HCT116 (cell line): ENCODE results near the gene CCDC54. TPM values are rescaled to one million over a fixed set of nuclear protein-coding genes. Genes with fewer than 3 reads are reported as not detected.

Experiments
- ATAC-seq: fragments of 200-7000 bp; cut with Tn5 transposase; 2 replicates; pipeline ENCODE4 v1.9.1; 2020; ENCODE audit warnings: mild to moderate bottlenecking, moderate library complexity
- BruUV-seq: library from RNA; stranded (reverse); fragments of 400-500 nt; replicated peaks from 2 replicates; lab custom pipeline; 2021; lab: Mats Ljungman, UMichigan
- CTCF ChIA-PET: fragments of 300-600 bp; sonication (Branson Sonifier 250); formaldehyde crosslinking; loops from one replicate; lab custom pipeline; 2021; ENCODE audit warnings: antibody characterized with exemption; lab: Charles Lee
- POLR2A ChIA-PET: fragments of 300-600, 350-600 bp; sonication (Branson Sonifier 250); formaldehyde crosslinking; loops from one replicate; lab custom pipeline; 2021; ENCODE audit warnings: antibody characterized with exemption; lab: Charles Lee
- RAD21 ChIA-PET, 2 experiments: fragments of 300-600 bp; sonication (Branson Sonifier 250); formaldehyde crosslinking; loops; one replicate each; lab custom pipeline; 2023; ENCODE audit warnings: low total read pairs in 2 of 2; ENCODE audit not compliant: uncharacterized antibody in 2 of 2, unreplicated experiment in 2 of 2, low non-redundant PET in 1 of 2; lab: Charles Lee
- DNase-seq: peaks from one replicate; pipeline ENCODE4 v3.0.0-alpha.2; 2010; ENCODE audit warnings: low read depth, low spot score
- H2AFZ ChIP-seq: fragments of 200-600 bp; shearing (Covaris generic), sonication (generic); 2 replicates; pipeline ENCODE4 v1.6.1; 2017; ENCODE audit warnings: low read depth, mixed run types, mixed read lengths, antibody characterized with exemption, low read length; ENCODE audit not compliant: poor library complexity, severe bottlenecking
- H3K27ac ChIP-seq: 2 replicates; pipeline ENCODE4 v1.5.1; 2012; ENCODE audit warnings: low read depth, low read length
- H3K27me3 ChIP-seq: fragments of 200-600 bp; sonication (generic); 2 replicates; pipeline ENCODE4 v1.6.1; 2016; ENCODE audit warnings: mixed run types, low read length, mixed read lengths; ENCODE audit not compliant: insufficient read depth
- H3K36me3 ChIP-seq, 2 experiments: fragments of 200-500 bp in 1 of 2; fragments of 200-600 bp in 1 of 2; sonication (Bioruptor generic) in 1 of 2; sonication (generic) in 1 of 2; 2 replicates each; pipeline versions ENCODE4 v1.5.1 to v1.6.1; 2014 to 2016; ENCODE audit warnings: low read length in 2 of 2, inconsistent platforms in 1 of 2, mixed read lengths in 1 of 2, mixed run types in 1 of 2; ENCODE audit not compliant: insufficient read depth in 2 of 2, control insufficient read depth in 1 of 2
- H3K4me1 ChIP-seq, 2 experiments: fragments of 200-600 bp in 1 of 2; sonication (generic) in 1 of 2; 2 replicates each; pipeline versions ENCODE4 v1.5.1 to v1.6.1; 2012 to 2017; ENCODE audit warnings: low read length in 2 of 2, inconsistent platforms in 1 of 2, mild to moderate bottlenecking in 1 of 2, mixed read lengths in 1 of 2, mixed run types in 1 of 2, moderate library complexity in 1 of 2; ENCODE audit not compliant: insufficient read depth in 2 of 2, control insufficient read depth in 1 of 2
- H3K4me2 ChIP-seq: fragments of 200-600 bp; sonication (generic); 2 replicates; pipeline ENCODE4 v1.6.1; 2017; ENCODE audit warnings: mixed run types, low read length, mixed read lengths
- H3K4me3 ChIP-seq, 2 experiments: fragments of 200-600 bp in 1 of 2; sonication (generic) in 1 of 2; replicated peaks in 1 of 2; 2 replicates each; pipeline ENCODE4 v1.5.1; 2011 to 2016; ENCODE audit warnings: low read length in 2 of 2, control low read depth in 1 of 2, low read depth in 1 of 2, mild to moderate bottlenecking in 1 of 2, mixed read lengths in 1 of 2, mixed run types in 1 of 2
- H3K79me2 ChIP-seq: fragments of 200-600 bp; sonication (generic); 2 replicates; pipeline ENCODE4 v1.6.1; 2017; ENCODE audit warnings: mild to moderate bottlenecking, mixed run types, low read length, moderate library complexity, mixed read lengths; ENCODE audit not compliant: insufficient read depth
- H3K9ac ChIP-seq: fragments of 200-600 bp; sonication (generic); 2 replicates; pipeline ENCODE4 v1.6.1; 2016; ENCODE audit warnings: low read length, mixed read lengths
- H3K9me2 ChIP-seq: fragments of 200-600 bp; sonication (generic), shearing (Covaris generic); 2 replicates; pipeline ENCODE4 v1.6.1; 2017; ENCODE audit warnings: mixed run types, mild to moderate bottlenecking, moderate library complexity; ENCODE audit not compliant: insufficient read depth
- H3K9me3 ChIP-seq, 2 experiments: fragments of 200-500 bp in 1 of 2; fragments of 200-600 bp in 1 of 2; sonication (Bioruptor generic) in 1 of 2; sonication (generic) in 1 of 2; 2 replicates each; pipeline ENCODE4 v1.6.1; 2014 to 2017; ENCODE audit warnings: low read length in 2 of 2, mixed read lengths in 2 of 2, inconsistent platforms in 1 of 2, low read depth in 1 of 2, mild to moderate bottlenecking in 1 of 2, mixed run types in 1 of 2, moderate library complexity in 1 of 2; ENCODE audit not compliant: control insufficient read depth in 1 of 2, insufficient read depth in 1 of 2
- H4K20me1 ChIP-seq: fragments of 200-600 bp; sonication (generic), shearing (Covaris generic); 2 replicates; pipeline ENCODE4 v1.6.1; 2017; ENCODE audit warnings: mixed run types, mild to moderate bottlenecking, moderate library complexity; ENCODE audit not compliant: insufficient read depth
- ATF3 ChIP-seq: IDR thresholded peaks from 2 replicates; pipeline ENCODE4 v1.6.1; 2012
- CBX3 ChIP-seq: IDR thresholded peaks from 2 replicates; pipeline ENCODE4 v1.6.1; 2012; ENCODE audit warnings: low read depth
- CEBPB ChIP-seq: IDR thresholded peaks from 2 replicates; pipeline ENCODE4 v1.6.1; 2012; ENCODE audit warnings: low read depth
- ELF1 ChIP-seq: IDR thresholded peaks from 2 replicates; pipeline ENCODE4 v1.6.1; 2012; ENCODE audit warnings: low read depth, borderline replicate concordance
- EZH2phosphoT487 ChIP-seq: fragments of 200-600 bp; IDR thresholded peaks from 2 replicates; pipeline ENCODE4 v1.6.1; 2018; ENCODE audit warnings: antibody characterized with exemption, borderline replicate concordance
- JUND ChIP-seq: IDR thresholded peaks from 2 replicates; pipeline ENCODE4 v1.6.1; 2012
- POLR2AphosphoS5 ChIP-seq: IDR thresholded peaks from 2 replicates; pipeline ENCODE4 v1.6.1; 2011; ENCODE audit warnings: mild to moderate bottlenecking, low read depth, low read length, moderate library complexity
- SRF ChIP-seq: IDR thresholded peaks from 2 replicates; pipeline ENCODE4 v1.6.1; 2012; ENCODE audit warnings: low read depth
- TCF7L2 ChIP-seq: IDR thresholded peaks from 2 replicates; pipeline ENCODE4 v1.7.0; 2011; ENCODE audit warnings: borderline replicate concordance, inconsistent platforms; ENCODE audit not compliant: insufficient read depth, insufficient read length; ENCODE audit errors: extremely low read depth
- YY1 ChIP-seq: IDR thresholded peaks from 2 replicates; pipeline ENCODE4 v1.6.1; 2011; ENCODE audit warnings: low read length, low read depth, moderate library complexity, mild to moderate bottlenecking; ENCODE audit not compliant: insufficient replicate concordance; ENCODE audit errors: extremely low read depth
- ZFX ChIP-seq: fragments of 450-650 bp; IDR thresholded peaks from 2 replicates; pipeline ENCODE4 v1.6.1; 2017
- ZNF274 ChIP-seq: fragments of 200-500 bp; sonication (Bioruptor generic); IDR thresholded peaks from 2 replicates; pipeline ENCODE4 v1.6.1; 2014; ENCODE audit warnings: mild to moderate bottlenecking, low read depth, low read length, inconsistent platforms
- intact Hi-C: fragments of 100-400 bp; cut with micrococcal nuclease; formaldehyde crosslinking; loops from 2 replicates; pipeline ENCODE4 v1.10.0; 2022
- total RNA-seq: library from RNA; stranded (reverse); gene quantifications from one replicate; pipeline ENCODE4 v1.2.1, GENCODE V29; 2021; ENCODE audit not compliant: unreplicated experiment
- TF ChIP-seq, protein P1 (sequence below): IDR thresholded peaks from 2 replicates; pipeline ENCODE4 v1.6.1; 2012; ENCODE audit warnings: low read depth
- TF ChIP-seq, protein P2 (sequence below): IDR thresholded peaks from 2 replicates; pipeline ENCODE4 v1.6.1; 2011; ENCODE audit warnings: mild to moderate bottlenecking, low read length, moderate library complexity; ENCODE audit not compliant: insufficient replicate concordance; ENCODE audit errors: extremely low read depth
- TF ChIP-seq, protein P3 (sequence below), 3 experiments: fragments of 200-600 bp in 1 of 3; sonication (generic) in 1 of 3; IDR thresholded peaks in 2 of 3; conservative IDR thresholded peaks in 1 of 3; 2 replicates each; pipeline ENCODE4 v1.5.1; 2012 to 2017; ENCODE audit warnings: low read depth in 2 of 3, low read length in 2 of 3, antibody characterized with exemption in 1 of 3, borderline replicate concordance in 1 of 3, control low read depth in 1 of 3, mild to moderate bottlenecking in 1 of 3, mixed read lengths in 1 of 3, mixed run types in 1 of 3, moderate library complexity in 1 of 3; ENCODE audit not compliant: insufficient read depth in 1 of 3

Gene CCDC54
- total RNA-seq, 1 experiment from 2014 or later = not detected

DNA sequence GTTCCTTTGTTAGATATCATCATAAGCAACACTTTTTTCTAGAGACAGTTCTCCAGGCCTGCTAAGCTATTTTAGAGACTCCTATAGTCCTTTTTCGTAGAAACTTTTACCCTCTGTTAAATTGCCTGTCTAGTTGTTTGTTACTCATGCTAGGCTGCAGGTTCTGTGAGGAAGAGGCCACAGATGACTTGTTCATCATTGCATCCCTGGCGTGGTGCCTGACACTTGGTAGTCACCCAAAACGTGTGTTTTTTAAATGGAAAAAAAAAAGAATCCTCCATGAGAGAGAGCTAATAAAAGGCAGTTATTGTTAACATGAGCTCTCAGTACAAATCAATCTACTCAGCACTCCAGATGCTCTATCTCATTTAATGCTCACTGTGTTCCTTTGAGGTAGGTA, 35.1 kb downstream of the CCDC54 start:
- RAD21 ChIA-PET = no interaction called here
- TF ChIP-seq, protein P1, sequence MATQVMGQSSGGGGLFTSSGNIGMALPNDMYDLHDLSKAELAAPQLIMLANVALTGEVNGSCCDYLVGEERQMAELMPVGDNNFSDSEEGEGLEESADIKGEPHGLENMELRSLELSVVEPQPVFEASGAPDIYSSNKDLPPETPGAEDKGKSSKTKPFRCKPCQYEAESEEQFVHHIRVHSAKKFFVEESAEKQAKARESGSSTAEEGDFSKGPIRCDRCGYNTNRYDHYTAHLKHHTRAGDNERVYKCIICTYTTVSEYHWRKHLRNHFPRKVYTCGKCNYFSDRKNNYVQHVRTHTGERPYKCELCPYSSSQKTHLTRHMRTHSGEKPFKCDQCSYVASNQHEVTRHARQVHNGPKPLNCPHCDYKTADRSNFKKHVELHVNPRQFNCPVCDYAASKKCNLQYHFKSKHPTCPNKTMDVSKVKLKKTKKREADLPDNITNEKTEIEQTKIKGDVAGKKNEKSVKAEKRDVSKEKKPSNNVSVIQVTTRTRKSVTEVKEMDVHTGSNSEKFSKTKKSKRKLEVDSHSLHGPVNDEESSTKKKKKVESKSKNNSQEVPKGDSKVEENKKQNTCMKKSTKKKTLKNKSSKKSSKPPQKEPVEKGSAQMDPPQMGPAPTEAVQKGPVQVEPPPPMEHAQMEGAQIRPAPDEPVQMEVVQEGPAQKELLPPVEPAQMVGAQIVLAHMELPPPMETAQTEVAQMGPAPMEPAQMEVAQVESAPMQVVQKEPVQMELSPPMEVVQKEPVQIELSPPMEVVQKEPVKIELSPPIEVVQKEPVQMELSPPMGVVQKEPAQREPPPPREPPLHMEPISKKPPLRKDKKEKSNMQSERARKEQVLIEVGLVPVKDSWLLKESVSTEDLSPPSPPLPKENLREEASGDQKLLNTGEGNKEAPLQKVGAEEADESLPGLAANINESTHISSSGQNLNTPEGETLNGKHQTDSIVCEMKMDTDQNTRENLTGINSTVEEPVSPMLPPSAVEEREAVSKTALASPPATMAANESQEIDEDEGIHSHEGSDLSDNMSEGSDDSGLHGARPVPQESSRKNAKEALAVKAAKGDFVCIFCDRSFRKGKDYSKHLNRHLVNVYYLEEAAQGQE = no peak
- TF ChIP-seq YY1 = no peak
- no peak for TF ChIP-seq ZFX
- no peak for TF ChIP-seq CBX3
- TF ChIP-seq CEBPB = no peak
- TF ChIP-seq, protein P2, sequence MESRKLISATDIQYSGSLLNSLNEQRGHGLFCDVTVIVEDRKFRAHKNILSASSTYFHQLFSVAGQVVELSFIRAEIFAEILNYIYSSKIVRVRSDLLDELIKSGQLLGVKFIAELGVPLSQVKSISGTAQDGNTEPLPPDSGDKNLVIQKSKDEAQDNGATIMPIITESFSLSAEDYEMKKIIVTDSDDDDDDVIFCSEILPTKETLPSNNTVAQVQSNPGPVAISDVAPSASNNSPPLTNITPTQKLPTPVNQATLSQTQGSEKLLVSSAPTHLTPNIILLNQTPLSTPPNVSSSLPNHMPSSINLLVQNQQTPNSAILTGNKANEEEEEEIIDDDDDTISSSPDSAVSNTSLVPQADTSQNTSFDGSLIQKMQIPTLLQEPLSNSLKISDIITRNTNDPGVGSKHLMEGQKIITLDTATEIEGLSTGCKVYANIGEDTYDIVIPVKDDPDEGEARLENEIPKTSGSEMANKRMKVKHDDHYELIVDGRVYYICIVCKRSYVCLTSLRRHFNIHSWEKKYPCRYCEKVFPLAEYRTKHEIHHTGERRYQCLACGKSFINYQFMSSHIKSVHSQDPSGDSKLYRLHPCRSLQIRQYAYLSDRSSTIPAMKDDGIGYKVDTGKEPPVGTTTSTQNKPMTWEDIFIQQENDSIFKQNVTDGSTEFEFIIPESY = no peak
- TF ChIP-seq, protein P3, sequence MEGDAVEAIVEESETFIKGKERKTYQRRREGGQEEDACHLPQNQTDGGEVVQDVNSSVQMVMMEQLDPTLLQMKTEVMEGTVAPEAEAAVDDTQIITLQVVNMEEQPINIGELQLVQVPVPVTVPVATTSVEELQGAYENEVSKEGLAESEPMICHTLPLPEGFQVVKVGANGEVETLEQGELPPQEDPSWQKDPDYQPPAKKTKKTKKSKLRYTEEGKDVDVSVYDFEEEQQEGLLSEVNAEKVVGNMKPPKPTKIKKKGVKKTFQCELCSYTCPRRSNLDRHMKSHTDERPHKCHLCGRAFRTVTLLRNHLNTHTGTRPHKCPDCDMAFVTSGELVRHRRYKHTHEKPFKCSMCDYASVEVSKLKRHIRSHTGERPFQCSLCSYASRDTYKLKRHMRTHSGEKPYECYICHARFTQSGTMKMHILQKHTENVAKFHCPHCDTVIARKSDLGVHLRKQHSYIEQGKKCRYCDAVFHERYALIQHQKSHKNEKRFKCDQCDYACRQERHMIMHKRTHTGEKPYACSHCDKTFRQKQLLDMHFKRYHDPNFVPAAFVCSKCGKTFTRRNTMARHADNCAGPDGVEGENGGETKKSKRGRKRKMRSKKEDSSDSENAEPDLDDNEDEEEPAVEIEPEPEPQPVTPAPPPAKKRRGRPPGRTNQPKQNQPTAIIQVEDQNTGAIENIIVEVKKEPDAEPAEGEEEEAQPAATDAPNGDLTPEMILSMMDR (IDR thresholded peaks at IDR 0.05 in 2 of 3, conservative IDR thresholded peaks at IDR 0.05 in 1 of 3; ENCODE audit: borderline replicate concordance in 1 of 3, insufficient read depth in 1 of 3, low read depth in 2 of 3, low read length in 2 of 3) = no peak
- no peak for TF ChIP-seq EZH2phosphoT487
- TF ChIP-seq ZNF274 = no peak
- no peak for TF ChIP-seq SRF
- TF ChIP-seq ATF3 = no peak
- no peak for TF ChIP-seq TCF7L2
- TF ChIP-seq JUND = no peak
- no peak for TF ChIP-seq ELF1
- no peak for TF ChIP-seq POLR2AphosphoS5
- TF ChIP-seq, all 23 proteins: peak for 0
- DNase-seq (no peak), ATAC-seq (no peak)
- H3K36me3 ChIP-seq = no peaks in the 10 kb centered on the region
- H3K79me2 ChIP-seq = no peaks in the 10 kb centered on the region
- BruUV-seq = no TSS peak
- intact Hi-C loops = no loop called here
- no peak overlapping the region for H3K27ac ChIP-seq
- H4K20me1 ChIP-seq = no peaks in the 10 kb centered on the region
- ChIA-PET POLR2A (no interaction called here), CTCF (interaction anchor here (1.1 to 1.3 kb wide), 2 partner anchors 9 to 141 kb away, joined by 3 to 10 read pairs; no protein-coding TSS in a partner anchor)
- H3K9me2 ChIP-seq = no peaks in the 10 kb centered on the region
- H3K4me2 ChIP-seq = no peak overlapping the region
- no peak overlapping the region for H2AFZ ChIP-seq
- H3K4me3 ChIP-seq = no peak overlapping the region
- no peak overlapping the region for H3K9ac ChIP-seq
- peaks cover 12 to 14% of the 10 kb centered on the region in 2 experiments for H3K9me3 ChIP-seq
- H3K27me3 ChIP-seq = no peaks in the 10 kb centered on the region
- H3K4me1 ChIP-seq = no peaks in the 10 kb centered on the region
